Measurements from ENCODE around the gene GRB10. TPM values are rescaled to one million over a fixed set of nuclear protein-coding genes. Genes with fewer than 3 reads are reported as not detected.

The GRB10 gene
- total RNA-seq, 1 experiment from 2014 or later, result 38.3 TPM

DNA sequence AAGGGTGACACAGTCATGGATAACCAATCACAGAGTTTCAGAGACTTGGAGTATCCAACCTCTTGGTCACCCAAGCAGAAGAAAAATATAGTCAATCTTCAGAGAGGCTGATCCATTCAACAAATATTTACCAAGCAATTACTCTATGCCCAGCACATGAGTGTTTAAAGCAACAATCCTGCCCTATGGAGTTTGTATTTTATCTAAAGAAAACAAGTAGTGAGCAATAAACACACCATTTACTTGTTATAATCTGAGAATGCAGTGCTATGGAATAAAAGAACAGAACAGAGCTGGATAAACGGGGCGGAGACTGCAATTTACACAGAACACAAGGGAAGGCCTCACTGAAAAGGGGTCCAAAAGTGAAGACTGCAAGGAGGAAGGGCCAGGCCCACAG lies 63.8 kb downstream of the GRB10 start:
- CTCF ChIA-PET, result no interaction called here
- no peak for ATAC-seq
- no peaks in the 10 kb centered on the region for H3K27me3 ChIP-seq (ENCODE audit: control insufficient read depth, insufficient read depth, low read length)
- no peaks in the 10 kb centered on the region for H3K36me3 ChIP-seq (ENCODE audit: control insufficient read depth, insufficient read depth, low read length)
- no peak for DNase-seq (ENCODE audit: low read depth, low spot score)
- H3K9me3 ChIP-seq (ENCODE audit: control insufficient read depth, insufficient read depth, low read depth, low read length), result no peaks in the 10 kb centered on the region
- no peak overlapping the region for H3K27ac ChIP-seq (ENCODE audit: low read length)
- no peak overlapping the region for H3K4me3 ChIP-seq (ENCODE audit: low read depth in 2 of 2, low read length in 2 of 2)
- H3K4me1 ChIP-seq (ENCODE audit: control insufficient read depth, insufficient read depth, low read length), result no peaks in the 10 kb centered on the region
- in situ Hi-C loops (cut with HindIII; ENCODE audit: low pct_unique_long_range_greater_than_20kb, low sequenced_read_pairs), result no loop called here
- intact Hi-C loops (cut with micrococcal nuclease; ENCODE audit: unreplicated experiment), result loop anchor here (10.0 kb wide), 1 partner anchor 66 kb away; the partner anchor contains the start of gene GRB10
- POLR2A ChIA-PET, result no interaction called here
- BruUV-seq (replicated peaks), result no TSS peak
- TF ChIP-seq TCF7L2 (IDR thresholded peaks at IDR 0.05; ENCODE audit: low read depth, low read length), result no peak
- no peak for TF ChIP-seq POLR2AphosphoS5 (IDR thresholded peaks at IDR 0.05; ENCODE audit: low read depth, low read length)
- TF ChIP-seq REST (IDR thresholded peaks at IDR 0.05; ENCODE audit: insufficient read depth in 1 of 2, low read depth in 2 of 2, low read length in 1 of 2), result no peak
- no peak for TF ChIP-seq SIN3A (IDR thresholded peaks at IDR 0.05; ENCODE audit: borderline replicate concordance, insufficient read depth, low read depth, low read length)
- TF ChIP-seq CTCF (IDR thresholded peaks at IDR 0.05), result no peak

GRCh38 chr7:50718311-50718710 lies 64.4 kb downstream of the GRB10 start:
- TF ChIP-seq CTCF (IDR thresholded peaks at IDR 0.05) (no peak), REST (IDR thresholded peaks at IDR 0.05; ENCODE audit: insufficient read depth in 1 of 2, low read depth in 2 of 2, low read length in 1 of 2) (no peak), POLR2AphosphoS5 (IDR thresholded peaks at IDR 0.05; ENCODE audit: low read depth, low read length) (no peak), SIN3A (IDR thresholded peaks at IDR 0.05; ENCODE audit: borderline replicate concordance, insufficient read depth, low read depth, low read length) (no peak), TCF7L2 (IDR thresholded peaks at IDR 0.05; ENCODE audit: low read depth, low read length) (no peak)
- no peaks in the 10 kb centered on the region for H3K4me1 ChIP-seq (ENCODE audit: control insufficient read depth, insufficient read depth, low read length)
- in situ Hi-C loops (cut with HindIII; ENCODE audit: low pct_unique_long_range_greater_than_20kb, low sequenced_read_pairs), result no loop called here
- ATAC-seq (no peak), DNase-seq (ENCODE audit: low read depth, low spot score) (no peak)
- no TSS peak for BruUV-seq (replicated peaks)
- no peaks in the 10 kb centered on the region for H3K9me3 ChIP-seq (ENCODE audit: control insufficient read depth, insufficient read depth, low read depth, low read length)
- H3K4me3 ChIP-seq (ENCODE audit: low read depth in 2 of 2, low read length in 2 of 2), result no peak overlapping the region
- ChIA-PET CTCF (no interaction called here), POLR2A (no interaction called here)
- intact Hi-C loops (cut with micrococcal nuclease; ENCODE audit: unreplicated experiment), result loop anchor here (10.0 kb wide), 1 partner anchor 66 kb away; the partner anchor contains the start of gene GRB10
- no peaks in the 10 kb centered on the region for H3K27me3 ChIP-seq (ENCODE audit: control insufficient read depth, insufficient read depth, low read length)
- no peak overlapping the region for H3K27ac ChIP-seq (ENCODE audit: low read length)
- no peaks in the 10 kb centered on the region for H3K36me3 ChIP-seq (ENCODE audit: control insufficient read depth, insufficient read depth, low read length)
